Measurements from ENCODE around the gene PLS3. TPM values are rescaled to one million over a fixed set of nuclear protein-coding genes. Genes with fewer than 3 reads are reported as not detected.
A peak's percentile ranks its signal among the peaks of the same experiment; 100 is the strongest.

The PLS3 gene
- 100 to 1,000 TPM in 3 of 4 donors, 10 to 100 TPM in 1; 74.7 to 145 (median 136) TPM for total RNA-seq

- no peaks in the 10 kb centered on the region for H3K27me3 ChIP-seq
- H3K36me3 ChIP-seq = no peaks in the 10 kb centered on the region
- TF ChIP-seq CTCF (IDR thresholded peaks at IDR 0.05) (no peak), EP300 (IDR thresholded peaks at IDR 0.05) (no peak), POLR2A (IDR thresholded peaks at IDR 0.05) (peak in 1 of 2 donors; percentile 40), POLR2AphosphoS5 (IDR thresholded peaks at IDR 0.05) (no peak)
- H3K4me3 ChIP-seq = peak within 1 kb of the TSS; percentile 62
- peak within 1 kb of the TSS; percentile 92 for H3K27ac ChIP-seq
- H3K4me1 ChIP-seq = peaks cover 12% of the 10 kb centered on the region
- no peaks in the 10 kb centered on the region for H3K9me3 ChIP-seq
- WGBS = 4% methylated on average over 29 of the region's 40 CpGs
- peak; percentile 77 to 80 for DNase-seq (ENCODE audit: low spot score in 2 of 2)
Measured at GRCh38 chrX:115560978-115561604, at the start of gene PLS3. TSS of gene PLS3 (plus strand) at chrX:115561174. CDS start at chrX:115610251, 49,077 bp downstream.

- Histone ChIP-seq H3K36me3 (no peaks in the 10 kb centered on the region), H3K9me3 (no peaks in the 10 kb centered on the region), H3K27me3 (no peaks in the 10 kb centered on the region), H3K27ac (no peak overlapping the region), H3K4me3 (no peak overlapping the region), H3K4me1 (no peaks in the 10 kb centered on the region)
- no peak for DNase-seq (ENCODE audit: low spot score in 2 of 2)
- TF ChIP-seq POLR2AphosphoS5 (IDR thresholded peaks at IDR 0.05) (no peak), EP300 (IDR thresholded peaks at IDR 0.05) (no peak), CTCF (IDR thresholded peaks at IDR 0.05) (no peak), POLR2A (IDR thresholded peaks at IDR 0.05) (no peak)
- WGBS = 62% methylated on average over 2 of the region's 2 CpGs
Measured at GRCh38 chrX:115518113-115518512, 42.9 kb upstream of the PLS3 start.

GRCh38 chrX:115521741-115522140 is 39.2 kb upstream of the PLS3 start:
- no peak for TF ChIP-seq POLR2AphosphoS5 (IDR thresholded peaks at IDR 0.05)
- TF ChIP-seq EP300 (IDR thresholded peaks at IDR 0.05) = no peak
- no peak for TF ChIP-seq POLR2A (IDR thresholded peaks at IDR 0.05)
- no peak for TF ChIP-seq CTCF (IDR thresholded peaks at IDR 0.05)
- Histone ChIP-seq H3K9me3 (no peaks in the 10 kb centered on the region), H3K4me1 (no peaks in the 10 kb centered on the region), H3K4me3 (no peak overlapping the region), H3K36me3 (no peaks in the 10 kb centered on the region), H3K27ac (no peak overlapping the region), H3K27me3 (no peaks in the 10 kb centered on the region)
- WGBS = 23% methylated on average over 1 of the region's 1 CpG
- no peak for DNase-seq (ENCODE audit: low spot score in 2 of 2)

- H3K36me3 ChIP-seq = no peaks in the 10 kb centered on the region
- H3K4me3 ChIP-seq = no peak overlapping the region
- no peak for DNase-seq (ENCODE audit: low spot score in 2 of 2)
- TF ChIP-seq POLR2AphosphoS5 (IDR thresholded peaks at IDR 0.05) (no peak), POLR2A (IDR thresholded peaks at IDR 0.05) (no peak), CTCF (IDR thresholded peaks at IDR 0.05) (no peak), EP300 (IDR thresholded peaks at IDR 0.05) (no peak)
- H3K27me3 ChIP-seq = no peaks in the 10 kb centered on the region
- no peaks in the 10 kb centered on the region for H3K9me3 ChIP-seq
- no peaks in the 10 kb centered on the region for H3K4me1 ChIP-seq
- no peak overlapping the region for H3K27ac ChIP-seq
Measured at GRCh38 chrX:115522952-115523351, 38.0 kb upstream of the PLS3 start.

GRCh38 chrX:115525486-115525885 is 35.5 kb upstream of the PLS3 start:
- no peak overlapping the region for H3K4me3 ChIP-seq
- no peak overlapping the region for H3K27ac ChIP-seq
- no peaks in the 10 kb centered on the region for H3K27me3 ChIP-seq
- DNase-seq (ENCODE audit: low spot score in 2 of 2) = no peak
- no peaks in the 10 kb centered on the region for H3K4me1 ChIP-seq
- 82% methylated on average over 7 of the region's 7 CpGs for WGBS
- no peaks in the 10 kb centered on the region for H3K9me3 ChIP-seq
- TF ChIP-seq EP300 (IDR thresholded peaks at IDR 0.05) = no peak
- no peak for TF ChIP-seq POLR2AphosphoS5 (IDR thresholded peaks at IDR 0.05)
- no peak for TF ChIP-seq CTCF (IDR thresholded peaks at IDR 0.05)
- TF ChIP-seq POLR2A (IDR thresholded peaks at IDR 0.05) = no peak
- H3K36me3 ChIP-seq = no peaks in the 10 kb centered on the region

Data from suprapubic skin (tissue), 4 donors.